ENCODE measurements around the gene FGF1. TPM values are rescaled to one million over a fixed set of nuclear protein-coding genes. Genes with fewer than 3 reads are reported as not detected.

Gene FGF1
- total RNA-seq, 1 donor from 2014 or later, result not detected

- H3K27me3 Mint-ChIP-seq (ENCODE audit: insufficient read depth, low read depth), result peaks cover 4% of the 10 kb centered on the region
Observed at GRCh38 chr5:142619815-142620214, 66.1 kb downstream of the FGF1 start.

GRCh38 chr5:142618130-142618523 is 67.8 kb downstream of the FGF1 start:
- DNase-seq (ENCODE audit: low spot score), result no peak
- H3K4me1 Mint-ChIP-seq, result no peaks in the 10 kb centered on the region
- Histone ChIP-seq H3K4me3 (no peak overlapping the region), H3K4me1 (no peaks in the 10 kb centered on the region), H2AFZ (replicated peaks) (no peak overlapping the region), H3K9me3 (ENCODE audit: low read depth) (no peaks in the 10 kb centered on the region), H3K27me3 (no peaks in the 10 kb centered on the region), H3F3A (ENCODE audit: low read depth) (no peaks in the 10 kb centered on the region), H4K20me1 (ENCODE audit: low read depth) (no peaks in the 10 kb centered on the region), H3K79me2 (ENCODE audit: low read depth) (no peaks in the 10 kb centered on the region), H3K9ac (no peak overlapping the region), H3K27ac (no peak overlapping the region), H3K36me3 (no peaks in the 10 kb centered on the region), H3K4me2 (no peak overlapping the region)
- H3K36me3 Mint-ChIP-seq, result no peaks in the 10 kb centered on the region
- TF ChIP-seq EZH2phosphoT487 (IDR thresholded peaks at IDR 0.05), result no peak
- no peak for TF ChIP-seq EZH2 (IDR thresholded peaks at IDR 0.05)
- no peak for TF ChIP-seq CTCF (IDR thresholded peaks at IDR 0.05)
- no peak overlapping the region for H3K27ac Mint-ChIP-seq
- peaks cover 3% of the 10 kb centered on the region for H3K9me3 Mint-ChIP-seq
- no peak overlapping the region for H3K4me3 Mint-ChIP-seq
- H3K27me3 Mint-ChIP-seq (ENCODE audit: insufficient read depth, low read depth), result peaks cover 6% of the 10 kb centered on the region

More at GRCh38 chr5:142619815-142620214, 66.1 kb downstream of the FGF1 start:
- no peaks in the 10 kb centered on the region for H4K20me1 ChIP-seq (ENCODE audit: low read depth)
- DNase-seq (ENCODE audit: low spot score), result no peak
- no peaks in the 10 kb centered on the region for H3K79me2 ChIP-seq (ENCODE audit: low read depth)
- no peaks in the 10 kb centered on the region for H3F3A ChIP-seq (ENCODE audit: low read depth)
- H3K4me1 ChIP-seq, result no peaks in the 10 kb centered on the region
- H3K9me3 ChIP-seq (ENCODE audit: low read depth), result no peaks in the 10 kb centered on the region
- H3K36me3 ChIP-seq, result no peaks in the 10 kb centered on the region
- Mint-ChIP-seq H3K4me3 (no peak overlapping the region), H3K4me1 (no peaks in the 10 kb centered on the region), H3K9me3 (peaks cover 3% of the 10 kb centered on the region), H3K36me3 (no peaks in the 10 kb centered on the region), H3K27ac (no peak overlapping the region)
- H2AFZ ChIP-seq (replicated peaks), result no peak overlapping the region
- TF ChIP-seq EZH2 (IDR thresholded peaks at IDR 0.05) (no peak), CTCF (IDR thresholded peaks at IDR 0.05) (no peak), EZH2phosphoT487 (IDR thresholded peaks at IDR 0.05) (no peak)
- H3K4me2 ChIP-seq, result no peak overlapping the region
- H3K27me3 ChIP-seq, result no peaks in the 10 kb centered on the region
- no peak overlapping the region for H3K9ac ChIP-seq
- H3K27ac ChIP-seq, result no peak overlapping the region
- H3K4me3 ChIP-seq, result no peak overlapping the region

GRCh38 chr5:142617416-142618129 is 68.3 kb downstream of the FGF1 start:
- Histone ChIP-seq H3K4me3 (no peak overlapping the region), H3K9me3 (ENCODE audit: low read depth) (no peaks in the 10 kb centered on the region), H3K36me3 (no peaks in the 10 kb centered on the region), H3K9ac (no peak overlapping the region), H3K4me1 (no peaks in the 10 kb centered on the region), H3K4me2 (no peak overlapping the region), H4K20me1 (ENCODE audit: low read depth) (no peaks in the 10 kb centered on the region), H3F3A (ENCODE audit: low read depth) (no peaks in the 10 kb centered on the region), H3K27ac (no peak overlapping the region), H3K27me3 (no peaks in the 10 kb centered on the region), H2AFZ (replicated peaks) (no peak overlapping the region), H3K79me2 (ENCODE audit: low read depth) (no peaks in the 10 kb centered on the region)
- no peak for DNase-seq (ENCODE audit: low spot score)
- Mint-ChIP-seq H3K27me3 (ENCODE audit: insufficient read depth, low read depth) (peaks cover 7% of the 10 kb centered on the region), H3K9me3 (peaks cover 3% of the 10 kb centered on the region), H3K27ac (no peak overlapping the region), H3K36me3 (no peaks in the 10 kb centered on the region), H3K4me3 (no peak overlapping the region), H3K4me1 (no peaks in the 10 kb centered on the region)
- no peak for TF ChIP-seq EZH2phosphoT487 (IDR thresholded peaks at IDR 0.05)
- TF ChIP-seq CTCF (IDR thresholded peaks at IDR 0.05), result no peak
- no peak for TF ChIP-seq EZH2 (IDR thresholded peaks at IDR 0.05)
